Thyroid gland (tissue), 4 donors: ENCODE results near the gene WNT9A. TPM values are rescaled to one million over a fixed set of nuclear protein-coding genes. Genes with fewer than 3 reads are reported as not detected.

Source experiments
- DNase-seq, 2 donors: peaks; one replicate each; pipeline ENCODE4 v3.0.0-alpha.2; 2019
- H3K27ac ChIP-seq, 3 donors: fragments of 200-600 bp; sonication (generic); 1 replicate in 2 of 3; 2 replicates in 1 of 3; pipeline ENCODE4 v1.5.1; 2016 to 2019; ENCODE audit warnings: mild to moderate bottlenecking in 1 of 3, moderate library complexity in 1 of 3
- H3K27me3 ChIP-seq: fragments of 200-600 bp; sonication (generic); one replicate; pipeline ENCODE4 v1.5.1; 2019
- H3K36me3 ChIP-seq, 2 donors: fragments of 200-600 bp; sonication (generic); one replicate each; pipeline ENCODE4 v1.5.1; 2016 to 2019
- H3K4me1 ChIP-seq, 2 donors: fragments of 200-600 bp; sonication (generic); one replicate each; pipeline ENCODE4 v1.5.1; 2017 to 2019
- H3K4me3 ChIP-seq, 3 donors: fragments of 200-600 bp; sonication (generic); replicated peaks in 1 of 3; 1 replicate in 2 of 3; 2 replicates in 1 of 3; pipeline ENCODE4 v1.5.1; 2016; ENCODE audit warnings: mild to moderate bottlenecking in 1 of 3
- H3K9me3 ChIP-seq: fragments of 200-600 bp; sonication (generic); one replicate; pipeline ENCODE4 v1.5.1; 2017
- POLR2A ChIP-seq, 2 donors: fragments of 450-650 bp; IDR thresholded peaks; one replicate each; pipeline ENCODE4 v1.6.1; 2017; ENCODE audit warnings: antibody characterized with exemption in 2 of 2, mild to moderate bottlenecking in 2 of 2, moderate library complexity in 1 of 2
- WGBS, 2 donors: methylation state at CpG; one replicate each; pipeline ENCODE4 v1.1.5; 2017; 5-methylcytosine and 5-hydroxymethylcytosine counted together
- intact Hi-C: fragments of 100-400 bp; cut with DNase I; formaldehyde crosslinking; loops from one replicate; pipeline ENCODE4 v1.15.1; 2023
- total RNA-seq, 4 donors: library from RNA; depleted of rRNA; stranded (reverse); fragments of >200 nt; gene quantifications; one replicate each; pipeline ENCODE4 v1.2.3, GENCODE V29; 2016
- TF ChIP-seq, protein P1 (sequence below), 6 experiments: fragments of 200-600 bp in 3 of 6; fragments of 450-650 bp in 3 of 6; sonication (generic) in 3 of 6; IDR thresholded peaks; one replicate each; pipeline ENCODE4 v1.5.1; 2016 to 2019; ENCODE audit warnings: antibody characterized with exemption in 6 of 6, mild to moderate bottlenecking in 2 of 6, inconsistent platforms in 1 of 6, moderate library complexity in 1 of 6

WNT9A gene
- total RNA-seq, 4 donors from 2014 or later, result 2.5 to 4.3 (median 3.4) TPM

DNA sequence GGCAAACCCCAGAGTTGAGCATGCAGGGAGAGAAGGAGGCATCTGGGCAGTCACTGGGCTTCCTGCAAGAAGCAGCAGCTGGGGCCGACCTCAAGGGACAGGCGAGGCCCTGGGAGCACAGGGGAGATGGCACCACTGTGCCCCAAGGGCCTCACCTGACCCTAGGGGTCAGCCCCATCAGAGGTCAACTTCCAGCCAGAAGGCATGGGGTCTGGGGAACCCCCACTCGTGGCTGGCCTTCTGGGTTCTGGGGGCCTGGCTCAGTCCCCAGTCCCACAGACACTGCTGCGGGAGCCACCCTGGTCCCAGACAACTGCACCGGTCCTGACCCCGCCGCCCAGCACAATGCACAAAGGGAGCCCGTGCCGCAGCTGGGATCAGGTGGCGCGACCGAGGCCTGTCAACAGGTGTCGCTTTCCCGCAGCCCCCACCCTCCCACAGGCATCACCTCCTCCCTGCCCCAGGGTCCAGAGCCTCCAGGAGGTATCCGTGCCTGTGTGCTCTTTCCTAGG is 6.2 kb downstream of the WNT9A start:
- H3K4me3 ChIP-seq, result no peak overlapping the region
- no peaks in the 10 kb centered on the region for H3K36me3 ChIP-seq
- intact Hi-C loops, result no loop called here
- 89 to 90% methylated on average over 2 to 12 of the region's 15 CpGs for WGBS, 2 donors
- no peaks in the 10 kb centered on the region for H3K27me3 ChIP-seq
- H3K9me3 ChIP-seq, result no peaks in the 10 kb centered on the region
- DNase-seq, result no peak
- peaks cover 15 to 22% of the 10 kb centered on the region in 2 donors for H3K4me1 ChIP-seq
- TF ChIP-seq, protein P1, sequence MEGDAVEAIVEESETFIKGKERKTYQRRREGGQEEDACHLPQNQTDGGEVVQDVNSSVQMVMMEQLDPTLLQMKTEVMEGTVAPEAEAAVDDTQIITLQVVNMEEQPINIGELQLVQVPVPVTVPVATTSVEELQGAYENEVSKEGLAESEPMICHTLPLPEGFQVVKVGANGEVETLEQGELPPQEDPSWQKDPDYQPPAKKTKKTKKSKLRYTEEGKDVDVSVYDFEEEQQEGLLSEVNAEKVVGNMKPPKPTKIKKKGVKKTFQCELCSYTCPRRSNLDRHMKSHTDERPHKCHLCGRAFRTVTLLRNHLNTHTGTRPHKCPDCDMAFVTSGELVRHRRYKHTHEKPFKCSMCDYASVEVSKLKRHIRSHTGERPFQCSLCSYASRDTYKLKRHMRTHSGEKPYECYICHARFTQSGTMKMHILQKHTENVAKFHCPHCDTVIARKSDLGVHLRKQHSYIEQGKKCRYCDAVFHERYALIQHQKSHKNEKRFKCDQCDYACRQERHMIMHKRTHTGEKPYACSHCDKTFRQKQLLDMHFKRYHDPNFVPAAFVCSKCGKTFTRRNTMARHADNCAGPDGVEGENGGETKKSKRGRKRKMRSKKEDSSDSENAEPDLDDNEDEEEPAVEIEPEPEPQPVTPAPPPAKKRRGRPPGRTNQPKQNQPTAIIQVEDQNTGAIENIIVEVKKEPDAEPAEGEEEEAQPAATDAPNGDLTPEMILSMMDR (IDR thresholded peaks at IDR 0.05), result no peak
- TF ChIP-seq POLR2A (IDR thresholded peaks at IDR 0.05), result no peak
- no peak overlapping the region for H3K27ac ChIP-seq

DNA sequence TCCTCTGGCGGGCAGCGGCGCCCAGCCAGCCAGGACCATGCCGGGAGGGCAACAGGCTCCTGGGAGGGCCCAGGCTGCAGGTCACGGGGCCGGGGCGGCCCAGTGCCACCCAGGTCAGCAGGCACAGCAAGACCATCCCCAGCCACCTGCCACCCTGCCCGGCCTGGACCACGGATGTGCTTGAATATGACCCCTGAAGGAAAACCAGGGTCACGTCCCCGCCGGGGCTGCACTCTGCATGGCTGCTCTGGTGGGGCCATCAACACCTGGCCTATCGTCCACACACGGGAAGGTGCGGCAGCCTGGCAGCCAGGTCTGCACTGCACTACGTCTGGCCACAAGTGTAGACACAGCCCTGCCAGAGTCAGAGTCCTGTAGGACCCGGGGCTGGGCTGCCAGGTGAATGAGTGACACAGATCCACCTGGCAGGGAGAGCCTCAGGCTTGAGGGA is 6.9 kb downstream of the WNT9A start:
- intact Hi-C loops, result no loop called here
- Histone ChIP-seq H3K36me3 (no peaks in the 10 kb centered on the region), H3K9me3 (no peaks in the 10 kb centered on the region), H3K4me3 (no peak overlapping the region), H3K27me3 (no peaks in the 10 kb centered on the region), H3K4me1 (peaks cover 9 to 14% of the 10 kb centered on the region in 2 donors), H3K27ac (no peak overlapping the region)
- no peak for DNase-seq
- 96 to 97% methylated on average over 5 to 10 of the region's 17 CpGs for WGBS, 2 donors
- TF ChIP-seq POLR2A (IDR thresholded peaks at IDR 0.05), result no peak
- TF ChIP-seq, protein P1 (IDR thresholded peaks at IDR 0.05), result no peak

DNA sequence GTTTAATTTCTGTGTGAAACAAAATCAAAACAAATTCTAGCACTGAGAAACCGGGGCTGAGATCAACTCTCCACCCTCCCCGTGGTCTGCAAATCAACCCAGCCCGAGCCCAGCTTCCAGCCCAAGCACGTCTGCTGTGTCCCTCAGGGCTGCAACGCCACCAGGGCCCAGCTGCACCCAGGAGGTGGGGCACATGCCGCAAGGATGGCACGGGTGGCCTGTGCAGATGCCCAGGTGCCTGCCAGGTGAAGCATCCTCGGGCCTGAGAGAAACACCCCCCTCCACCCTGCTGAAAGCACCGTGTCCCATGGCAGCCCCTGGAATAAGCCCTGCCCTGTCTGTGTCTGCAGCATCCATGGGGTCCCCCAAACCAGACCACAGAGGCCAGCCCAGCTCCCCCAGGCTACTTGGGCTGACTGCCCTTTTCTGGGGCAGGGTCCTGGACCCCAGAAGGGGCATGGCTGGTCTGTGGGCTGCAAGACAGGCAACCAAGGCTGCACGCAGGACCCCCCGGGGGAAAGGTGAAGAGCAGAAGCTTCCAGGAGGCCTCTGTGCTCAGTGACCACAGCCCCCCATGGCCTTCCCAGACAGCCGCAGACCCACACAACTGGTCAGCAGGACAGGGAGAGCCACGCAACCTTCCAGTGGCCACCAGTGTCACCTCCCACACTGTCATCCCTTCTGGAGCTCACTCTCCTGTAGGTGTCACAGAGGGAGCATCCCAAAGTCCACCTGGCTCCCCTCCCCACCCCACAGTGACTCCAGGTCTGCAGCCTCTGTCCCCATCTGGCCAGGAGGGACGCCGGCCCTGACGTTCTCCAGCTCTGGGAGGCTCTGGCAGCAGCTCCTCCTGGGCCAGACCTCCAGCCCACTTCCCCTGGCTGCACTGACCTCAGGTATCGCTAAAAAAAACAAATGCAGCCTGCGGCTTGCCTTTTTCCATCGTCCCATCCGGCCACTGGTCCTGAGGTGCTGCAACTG is 7.7 kb downstream of the WNT9A start:
- Histone ChIP-seq H3K9me3 (no peaks in the 10 kb centered on the region), H3K27ac (no peak overlapping the region), H3K4me1 (peaks cover 2 to 7% of the 10 kb centered on the region in 2 donors), H3K4me3 (no peak overlapping the region), H3K36me3 (no peaks in the 10 kb centered on the region), H3K27me3 (no peaks in the 10 kb centered on the region)
- 80 to 91% methylated on average over 7 to 18 of the region's 20 CpGs for WGBS, 2 donors
- intact Hi-C loops, result no loop called here
- no peak for TF ChIP-seq POLR2A (IDR thresholded peaks at IDR 0.05)
- TF ChIP-seq, protein P1 (IDR thresholded peaks at IDR 0.05), result no peak
- no peak for DNase-seq

GRCh38 chr1:227938911-227939790 is 8.6 kb downstream of the WNT9A start:
- Histone ChIP-seq H3K4me1 (no peaks in the 10 kb centered on the region), H3K36me3 (no peaks in the 10 kb centered on the region), H3K9me3 (no peaks in the 10 kb centered on the region), H3K27me3 (no peaks in the 10 kb centered on the region), H3K27ac (no peak overlapping the region), H3K4me3 (no peak overlapping the region)
- 63 to 71% methylated on average over 5 to 20 of the region's 27 CpGs for WGBS, 2 donors
- no peak for TF ChIP-seq POLR2A (IDR thresholded peaks at IDR 0.05)
- TF ChIP-seq, protein P1 (IDR thresholded peaks at IDR 0.05), result no peak
- intact Hi-C loops, result no loop called here
- peak in 1 of 2 donors; percentile 0 for DNase-seq
